Measurements from ENCODE around the gene ZFAND2B.
A peak's percentile ranks its signal among the peaks of the same experiment; 100 is the strongest.
"Not testable (repeated sequence)": the region's sequence is repeated elsewhere in the genome, so short reads cannot be mapped to it uniquely, and the experiment has no call there.

ZFAND2B gene

DNA sequence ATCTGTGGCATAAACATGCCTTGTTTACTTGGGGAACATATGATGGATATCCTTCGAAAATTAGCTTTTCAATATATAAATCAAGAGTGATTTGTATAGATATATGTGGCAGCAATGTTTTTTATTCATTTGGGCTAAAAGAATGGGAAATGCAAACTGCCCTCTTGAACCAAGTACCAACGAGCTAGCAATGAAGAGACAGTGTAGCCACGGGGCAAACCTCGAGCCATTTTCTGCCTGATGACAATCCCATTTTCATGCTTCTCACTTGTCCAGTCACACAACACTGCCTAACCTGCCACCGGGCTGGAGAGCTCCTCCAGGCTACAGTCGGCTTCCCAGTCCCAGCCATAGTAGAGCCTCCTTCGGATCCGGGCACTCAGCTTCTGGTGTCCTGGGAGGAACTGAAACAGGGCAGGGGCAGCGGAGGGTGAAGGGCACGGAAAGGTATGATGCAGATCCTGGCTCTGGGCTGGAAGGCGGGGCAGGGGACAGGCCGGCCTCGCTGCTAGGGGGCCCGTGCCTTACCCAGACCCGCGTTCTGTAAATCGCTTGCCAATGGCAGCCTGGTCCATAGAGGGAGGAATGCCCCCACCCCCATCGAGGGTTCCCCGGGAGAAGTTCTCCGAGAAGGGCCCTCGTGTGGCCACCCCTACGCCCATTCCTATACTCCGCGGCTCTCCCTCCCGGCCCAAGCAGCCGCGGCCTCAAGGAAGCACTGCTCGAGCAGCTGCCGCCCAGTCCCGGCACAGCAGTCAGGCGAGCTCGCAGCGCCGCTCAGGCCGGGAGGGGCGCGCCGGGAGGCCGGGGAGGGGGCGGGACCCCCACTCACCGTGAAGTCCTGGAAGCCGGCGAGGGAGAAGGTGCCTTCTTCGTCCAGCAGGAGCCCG, 30.4 kb upstream of the ZFAND2B start:
- DNase-seq (ENCODE audit: insufficient read length, low spot score) (peak; percentile 38), FAIRE-seq (peak; percentile 85)

DNA sequence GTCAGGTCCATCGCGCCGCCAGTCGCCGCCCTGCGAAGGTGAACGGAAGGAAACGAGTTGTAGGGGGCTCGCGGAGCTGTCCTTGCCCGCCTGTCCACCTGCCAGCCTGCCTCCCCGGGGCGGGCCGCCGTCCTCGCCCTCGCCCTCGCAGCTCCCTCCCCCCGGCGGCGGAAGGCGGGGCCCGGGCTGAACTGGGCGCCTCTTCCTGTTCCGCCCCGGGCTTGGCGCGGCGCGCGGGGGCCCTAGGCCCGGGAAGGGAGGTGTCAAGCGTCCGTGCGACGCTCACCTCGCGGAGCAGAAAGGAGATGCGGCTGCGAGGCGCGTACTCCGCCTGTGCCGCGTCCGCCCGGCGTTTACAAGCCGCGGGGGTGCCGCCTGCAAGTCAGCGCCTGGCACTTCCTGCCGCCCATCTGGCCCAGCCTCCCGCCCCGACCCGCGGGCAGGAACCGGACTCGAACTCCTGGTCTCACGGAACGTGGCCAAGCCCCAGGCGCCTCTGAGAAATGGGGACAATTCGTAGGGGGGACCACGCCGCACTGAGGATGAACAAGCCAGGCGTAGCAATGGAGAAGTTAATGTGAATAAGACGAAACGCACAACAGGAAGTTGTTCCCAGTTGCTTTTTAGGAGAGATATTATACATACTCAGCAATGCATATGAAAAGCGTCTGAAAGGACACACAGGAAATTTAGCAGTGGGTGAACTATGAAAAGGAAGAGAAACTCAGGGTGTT, 29.6 kb upstream of the ZFAND2B start, which contains the start of gene CNPPD1:
Gene CNPPD1, minus strand, starts transcription at position 108 of the 734 bp plus-strand sequence. Its CDS starts 97 bp downstream, at position 11.
- DNase-seq (ENCODE audit: insufficient read length, low spot score), result peak; percentile 73
- peak; percentile 38 for FAIRE-seq

DNA sequence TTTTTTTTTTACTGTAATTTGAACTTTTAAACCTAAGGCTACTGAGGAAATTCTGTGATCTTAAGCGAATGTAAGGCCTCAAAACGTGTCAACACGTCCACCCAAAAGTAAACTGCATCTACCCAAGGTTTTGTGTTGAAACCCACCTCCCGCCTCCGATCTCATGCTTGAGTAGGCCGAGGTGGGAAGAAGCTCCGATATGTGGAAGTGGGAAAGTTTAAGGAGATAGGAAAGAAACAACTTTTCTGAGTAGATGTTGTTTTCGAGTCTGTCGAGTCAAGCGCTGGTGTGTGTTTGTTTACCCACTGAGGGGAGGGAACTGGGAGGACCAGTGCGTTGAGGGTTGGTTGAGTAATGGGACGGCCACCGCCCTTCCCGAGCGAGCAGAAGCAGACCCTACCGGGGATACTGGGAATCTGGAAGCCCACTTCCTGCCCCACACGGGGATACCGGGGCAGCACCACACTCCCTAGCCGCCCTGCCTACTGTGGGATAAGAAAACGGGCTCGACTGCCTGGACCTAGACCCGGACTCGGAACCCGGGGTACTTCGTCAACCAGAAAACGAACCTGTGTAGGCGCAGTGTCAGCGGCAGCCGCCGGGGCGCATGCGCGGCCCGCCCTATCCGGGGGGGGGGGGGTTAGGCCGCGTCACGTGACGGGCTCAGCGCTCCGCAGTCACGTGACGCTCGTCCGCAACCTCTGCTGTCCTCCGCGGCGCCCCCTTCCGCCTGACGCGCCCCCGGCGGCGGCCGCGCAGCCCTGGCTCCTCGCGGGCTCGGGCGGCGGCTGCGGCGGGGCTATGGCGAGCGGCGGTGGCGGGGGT, 28.8 kb upstream of the ZFAND2B start, which contains the start of gene RETREG2:
Gene RETREG2, plus strand, starts transcription at position 724 of the 825 bp plus-strand sequence. Its CDS starts 78 bp downstream, at position 802.
- FAIRE-seq, result peak; percentile 95
- DNase-seq (ENCODE audit: insufficient read length, low spot score), result peak; percentile 96

DNA sequence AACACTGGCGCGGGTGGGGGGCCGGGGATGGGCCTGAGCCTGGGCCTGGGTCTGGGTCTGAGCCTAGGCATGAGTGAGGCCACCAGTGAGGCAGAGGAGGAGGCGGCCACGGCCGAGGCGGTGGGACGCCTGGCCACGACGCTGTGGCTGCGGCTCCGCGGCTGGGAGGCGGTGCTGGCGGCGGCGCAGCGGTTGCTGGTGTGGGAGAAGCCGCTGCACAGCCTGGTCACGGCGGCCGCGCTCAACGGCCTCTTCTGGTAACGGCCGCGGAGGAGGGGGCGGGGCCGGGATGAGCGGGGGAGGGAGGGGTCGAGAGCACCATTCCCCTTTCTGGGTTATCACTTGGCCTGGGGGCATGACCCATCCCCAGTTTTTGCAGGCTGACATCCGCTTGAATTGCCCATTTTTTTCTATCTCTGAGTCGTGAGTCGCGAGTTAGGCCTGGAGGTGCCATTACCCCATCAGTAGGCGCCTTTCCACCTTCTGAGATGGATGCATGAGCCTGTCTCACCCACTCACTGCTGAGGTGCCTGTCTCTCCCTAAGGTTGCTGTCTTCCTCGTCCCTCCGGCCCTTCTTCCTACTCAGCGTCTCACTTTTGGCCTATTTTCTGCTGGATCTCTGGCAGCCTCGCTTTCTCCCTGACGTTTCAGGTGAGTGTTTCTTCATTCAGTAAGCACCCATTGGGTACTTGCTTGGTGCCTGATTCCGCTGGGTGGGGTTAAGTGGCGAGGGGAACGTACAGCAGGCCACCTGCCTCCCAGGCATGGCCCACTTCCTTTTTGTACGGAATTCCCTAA, 28.0 kb upstream of the ZFAND2B start:
- no peak for DNase-seq (ENCODE audit: insufficient read length, low spot score)
- FAIRE-seq, result no peak

DNA sequence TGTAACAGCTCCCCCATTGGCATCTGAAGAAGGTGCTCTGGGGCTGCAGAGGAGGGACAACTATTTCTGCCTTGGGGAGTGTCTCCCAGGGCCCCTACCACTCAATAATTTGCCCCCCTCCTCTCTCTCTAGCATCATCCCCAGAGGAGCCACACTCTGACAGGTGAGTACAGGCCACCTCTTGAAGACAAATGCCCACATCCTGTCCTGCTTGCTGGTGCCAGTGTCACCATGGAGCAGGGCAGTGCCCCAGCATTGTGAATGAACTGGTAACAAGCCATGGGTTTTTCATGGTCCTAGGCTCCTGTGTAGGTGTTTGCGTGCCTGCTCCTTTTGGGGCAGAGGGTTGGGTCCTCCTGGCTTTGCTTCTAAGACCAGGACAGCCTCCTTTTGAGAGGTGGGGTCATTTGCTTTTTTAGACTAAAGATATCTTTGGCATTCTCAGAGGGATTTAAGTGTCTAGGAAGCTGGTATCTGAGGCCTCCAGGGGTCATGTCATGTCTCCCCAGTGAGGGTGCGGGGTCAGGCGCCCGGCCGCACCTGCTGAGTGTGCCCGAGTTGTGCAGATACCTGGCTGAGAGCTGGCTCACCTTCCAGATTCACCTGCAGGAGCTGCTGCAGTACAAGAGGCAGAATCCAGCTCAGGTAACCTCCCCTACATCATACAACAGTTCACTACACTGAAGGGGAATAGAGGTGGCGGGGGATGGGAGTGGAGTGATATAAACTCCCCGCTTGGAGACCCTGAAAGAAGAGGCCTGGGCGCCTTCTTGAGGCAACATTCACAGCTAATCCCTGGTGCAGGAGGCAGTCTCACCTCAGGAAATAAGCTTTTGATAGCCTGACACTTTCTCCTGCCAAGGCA, 26.7 kb upstream of the ZFAND2B start:
- DNase-seq (ENCODE audit: insufficient read length, low spot score), result no peak
- no peak for FAIRE-seq

DNA sequence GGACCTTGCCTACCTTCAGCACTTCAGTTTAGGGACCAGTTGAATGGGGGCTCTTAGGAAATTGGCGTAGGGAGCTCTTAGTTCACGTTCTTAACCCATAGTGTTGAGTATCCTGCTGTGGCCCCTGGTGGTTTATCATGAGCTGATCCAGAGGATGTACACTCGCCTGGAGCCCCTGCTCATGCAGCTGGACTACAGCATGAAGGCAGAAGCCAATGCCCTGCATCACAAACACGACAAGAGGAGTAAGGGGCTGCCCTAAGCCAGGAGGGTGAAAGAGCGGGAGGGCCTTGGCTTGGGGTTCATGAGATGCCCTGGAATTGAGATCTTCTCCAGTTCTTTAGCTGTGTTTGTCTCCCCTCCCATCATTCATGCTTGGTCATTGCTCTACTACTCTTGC, 25.6 kb upstream of the ZFAND2B start:
- FAIRE-seq (no peak), DNase-seq (ENCODE audit: insufficient read length, low spot score) (no peak)

DNA sequence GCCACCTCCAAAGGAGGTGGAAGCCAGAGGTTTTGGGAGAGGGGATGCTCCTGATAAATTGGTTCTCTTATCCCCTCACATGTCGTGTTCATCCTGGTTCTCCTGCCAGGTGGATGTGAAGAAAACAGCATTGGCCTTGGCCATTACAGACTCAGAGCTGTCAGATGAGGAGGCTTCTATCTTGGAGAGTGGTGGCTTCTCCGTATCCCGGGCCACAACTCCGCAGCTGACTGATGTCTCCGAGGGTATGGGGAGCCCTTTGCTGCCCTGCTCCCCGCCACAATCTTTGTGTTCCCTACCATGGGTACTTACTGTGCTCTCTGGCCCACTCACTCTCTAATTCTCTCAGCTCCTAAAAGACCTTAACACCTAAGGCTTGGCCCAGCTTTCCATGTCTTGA, 25.1 kb upstream of the ZFAND2B start:
- no peak for FAIRE-seq
- DNase-seq (ENCODE audit: insufficient read length, low spot score), result no peak

DNA sequence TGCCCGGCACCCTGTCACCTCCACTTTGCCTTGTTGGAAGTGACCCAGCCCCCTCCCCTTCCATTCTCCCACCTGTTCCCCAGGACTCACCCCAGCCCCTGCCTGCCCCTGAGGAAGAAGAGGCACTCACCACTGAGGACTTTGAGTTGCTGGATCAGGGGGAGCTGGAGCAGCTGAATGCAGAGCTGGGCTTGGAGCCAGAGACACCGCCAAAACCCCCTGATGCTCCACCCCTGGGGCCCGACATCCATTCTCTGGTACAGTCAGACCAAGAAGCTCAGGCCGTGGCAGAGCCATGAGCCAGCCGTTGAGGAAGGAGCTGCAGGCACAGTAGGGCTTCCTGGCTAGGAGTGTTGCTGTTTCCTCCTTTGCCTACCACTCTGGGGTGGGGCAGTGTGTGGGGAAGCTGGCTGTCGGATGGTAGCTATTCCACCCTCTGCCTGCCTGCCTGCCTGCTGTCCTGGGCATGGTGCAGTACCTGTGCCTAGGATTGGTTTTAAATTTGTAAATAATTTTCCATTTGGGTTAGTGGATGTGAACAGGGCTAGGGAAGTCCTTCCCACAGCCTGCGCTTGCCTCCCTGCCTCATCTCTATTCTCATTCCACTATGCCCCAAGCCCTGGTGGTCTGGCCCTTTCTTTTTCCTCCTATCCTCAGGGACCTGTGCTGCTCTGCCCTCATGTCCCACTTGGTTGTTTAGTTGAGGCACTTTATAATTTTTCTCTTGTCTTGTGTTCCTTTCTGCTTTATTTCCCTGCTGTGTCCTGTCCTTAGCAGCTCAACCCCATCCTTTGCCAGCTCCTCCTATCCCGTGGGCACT, 24.0 kb upstream of the ZFAND2B start:
- DNase-seq (ENCODE audit: insufficient read length, low spot score) (no peak), FAIRE-seq (no peak)

DNA sequence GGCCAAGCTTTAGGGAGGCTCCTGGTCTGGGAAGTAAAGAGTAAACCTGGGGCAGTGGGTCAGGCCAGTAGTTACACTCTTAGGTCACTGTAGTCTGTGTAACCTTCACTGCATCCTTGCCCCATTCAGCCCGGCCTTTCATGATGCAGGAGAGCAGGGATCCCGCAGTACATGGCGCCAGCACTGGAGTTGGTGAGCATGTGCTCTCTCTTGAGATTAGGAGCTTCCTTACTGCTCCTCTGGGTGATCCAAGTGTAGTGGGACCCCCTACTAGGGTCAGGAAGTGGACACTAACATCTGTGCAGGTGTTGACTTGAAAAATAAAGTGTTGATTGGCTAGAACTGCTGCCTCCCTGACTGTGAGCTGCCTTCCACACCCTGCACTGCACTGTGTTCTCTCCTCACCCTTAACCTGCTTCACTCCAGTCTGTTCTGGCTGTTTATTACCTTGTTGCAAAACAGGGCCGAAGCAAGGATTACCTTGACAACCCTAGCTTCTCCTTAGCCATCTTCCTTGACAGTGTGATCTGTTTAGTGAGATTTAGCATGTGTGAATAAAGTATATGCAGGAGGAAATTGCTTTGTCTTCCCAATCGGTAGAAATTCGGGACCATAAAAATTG, 23.3 kb upstream of the ZFAND2B start:
- DNase-seq (ENCODE audit: insufficient read length, low spot score) (no peak), FAIRE-seq (no peak)

DNA sequence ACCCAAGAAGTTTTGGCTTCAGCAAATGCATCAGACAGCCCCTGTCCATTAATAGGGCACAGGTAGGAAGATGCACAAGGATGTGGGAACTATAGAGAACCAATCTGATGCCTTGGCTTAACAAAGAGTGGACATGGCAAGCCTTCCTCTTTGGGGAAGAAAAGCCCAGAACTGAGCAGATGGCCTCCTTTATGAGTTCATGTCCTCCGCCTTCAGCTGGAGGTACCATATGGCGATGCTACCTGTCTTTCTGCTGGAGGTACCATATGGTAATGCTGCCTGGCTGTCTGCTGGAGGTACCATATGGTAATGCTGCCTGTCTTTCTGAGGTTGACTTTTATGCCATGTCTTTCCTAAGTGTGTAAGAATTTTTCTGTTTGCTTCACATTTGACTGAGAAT, 22.5 kb upstream of the ZFAND2B start:
- no peak for FAIRE-seq
- no peak for DNase-seq (ENCODE audit: insufficient read length, low spot score)

DNA sequence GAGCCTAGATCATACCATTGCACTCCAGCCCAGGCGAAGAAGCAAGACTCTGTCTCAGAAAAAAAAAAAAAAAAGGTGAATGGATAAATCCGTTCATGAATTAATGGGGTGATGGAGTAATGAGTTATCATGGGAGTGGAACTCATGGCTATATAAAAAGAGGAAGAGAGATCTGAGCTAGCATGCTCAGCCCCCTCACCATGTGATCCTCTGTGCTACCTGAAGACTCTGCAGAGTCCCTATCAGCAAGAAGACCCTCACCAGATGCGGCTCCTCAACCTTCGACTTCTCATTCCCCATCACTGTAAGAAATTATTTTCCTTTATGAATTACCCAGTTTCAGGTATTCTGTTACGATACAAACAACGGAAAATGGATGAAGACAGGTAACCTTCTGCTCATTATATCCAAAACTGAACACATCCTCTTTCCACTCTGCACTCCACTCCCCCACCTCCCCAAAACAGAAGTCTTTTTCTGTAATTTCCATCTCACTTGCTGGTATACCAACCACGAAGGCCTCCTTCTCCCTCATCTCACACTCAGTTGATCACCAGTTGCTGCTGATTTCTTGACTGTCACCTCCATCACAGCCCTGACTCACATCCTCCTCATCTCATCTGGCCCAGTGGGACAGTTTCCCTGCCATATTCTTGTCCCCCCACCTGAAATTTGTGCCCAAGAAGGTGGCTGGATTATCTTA, 19.7 kb upstream of the ZFAND2B start:
- no peak for FAIRE-seq
- DNase-seq (ENCODE audit: insufficient read length, low spot score), result no peak

DNA sequence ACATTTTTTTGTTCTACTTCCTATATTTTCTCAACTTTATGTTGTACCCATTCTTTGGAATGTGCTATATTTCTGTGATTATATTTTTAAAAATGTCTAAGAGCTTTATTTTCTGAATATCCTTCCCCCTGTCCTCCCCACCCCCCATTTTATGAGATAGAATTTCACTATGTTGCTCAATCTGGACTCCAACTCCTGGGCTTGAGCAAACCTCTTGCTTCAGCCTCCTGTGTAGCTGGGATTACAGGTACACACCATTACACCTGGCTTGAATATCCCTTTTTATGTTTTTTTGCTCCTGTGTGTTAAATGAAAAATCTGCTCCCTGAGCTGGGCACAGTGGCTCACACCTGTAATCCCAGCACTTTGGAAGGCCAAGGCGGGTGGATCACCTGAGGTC, 9.2 kb upstream of the ZFAND2B start:
- FAIRE-seq (no peak), DNase-seq (ENCODE audit: insufficient read length, low spot score) (no peak)

DNA sequence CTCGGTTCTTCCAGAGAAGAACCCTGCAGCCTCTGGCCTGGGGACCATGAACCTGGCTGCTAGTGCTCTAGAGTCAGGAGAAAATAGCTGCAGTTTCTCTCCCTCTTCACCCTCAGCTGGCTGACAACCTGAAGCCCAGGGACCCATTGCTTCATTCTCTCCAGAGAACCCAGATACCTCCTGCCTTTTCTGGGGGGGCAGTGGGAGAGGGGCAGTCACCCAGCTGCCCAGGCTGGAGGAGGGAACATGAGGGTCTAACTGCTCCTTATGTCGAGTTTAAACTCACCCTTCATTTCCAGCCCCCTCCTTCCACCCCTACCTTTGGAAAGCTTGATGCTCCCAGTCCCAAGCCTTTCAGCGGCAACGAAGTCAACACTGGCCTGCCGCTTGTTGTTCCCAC, 7.6 kb upstream of the ZFAND2B start:
- DNase-seq (ENCODE audit: insufficient read length, low spot score) (no peak), FAIRE-seq (no peak)

DNA sequence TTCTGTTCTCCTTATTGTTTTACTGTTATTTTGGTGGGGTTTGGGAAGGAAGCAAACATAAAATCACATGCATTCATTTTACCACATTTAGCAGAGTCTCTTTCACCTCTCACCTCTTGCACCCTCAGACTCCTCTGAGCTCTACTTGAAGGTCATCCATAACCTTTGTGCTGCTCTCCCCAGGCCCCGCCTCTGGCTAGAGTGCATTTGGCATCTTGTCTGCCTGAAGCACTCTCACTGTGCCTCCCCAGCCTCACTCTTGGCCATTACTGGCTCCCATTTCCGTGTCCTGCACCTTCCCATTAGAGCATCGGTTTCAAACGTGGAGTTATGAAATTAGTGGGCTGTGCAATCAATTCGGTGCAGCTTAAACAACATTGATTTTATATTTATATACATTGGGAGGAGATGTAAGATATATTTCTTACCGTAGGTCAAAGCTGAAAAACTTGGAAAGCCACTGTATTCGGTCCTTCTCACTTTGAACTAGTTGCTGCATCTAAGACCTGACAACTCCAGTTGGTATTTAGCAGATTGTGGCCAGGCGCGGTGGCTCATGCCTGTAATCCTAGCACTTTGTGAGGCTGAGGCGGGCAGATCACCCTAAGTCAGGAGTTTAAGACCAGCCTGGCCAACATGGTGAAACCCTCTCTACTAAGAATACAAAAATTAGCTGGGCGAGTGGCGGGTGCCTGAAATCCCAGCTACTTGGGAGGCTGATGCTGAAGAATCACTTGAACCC, 6.9 kb upstream of the ZFAND2B start:
- DNase-seq (ENCODE audit: insufficient read length, low spot score) (no peak), FAIRE-seq (no peak)

DNA sequence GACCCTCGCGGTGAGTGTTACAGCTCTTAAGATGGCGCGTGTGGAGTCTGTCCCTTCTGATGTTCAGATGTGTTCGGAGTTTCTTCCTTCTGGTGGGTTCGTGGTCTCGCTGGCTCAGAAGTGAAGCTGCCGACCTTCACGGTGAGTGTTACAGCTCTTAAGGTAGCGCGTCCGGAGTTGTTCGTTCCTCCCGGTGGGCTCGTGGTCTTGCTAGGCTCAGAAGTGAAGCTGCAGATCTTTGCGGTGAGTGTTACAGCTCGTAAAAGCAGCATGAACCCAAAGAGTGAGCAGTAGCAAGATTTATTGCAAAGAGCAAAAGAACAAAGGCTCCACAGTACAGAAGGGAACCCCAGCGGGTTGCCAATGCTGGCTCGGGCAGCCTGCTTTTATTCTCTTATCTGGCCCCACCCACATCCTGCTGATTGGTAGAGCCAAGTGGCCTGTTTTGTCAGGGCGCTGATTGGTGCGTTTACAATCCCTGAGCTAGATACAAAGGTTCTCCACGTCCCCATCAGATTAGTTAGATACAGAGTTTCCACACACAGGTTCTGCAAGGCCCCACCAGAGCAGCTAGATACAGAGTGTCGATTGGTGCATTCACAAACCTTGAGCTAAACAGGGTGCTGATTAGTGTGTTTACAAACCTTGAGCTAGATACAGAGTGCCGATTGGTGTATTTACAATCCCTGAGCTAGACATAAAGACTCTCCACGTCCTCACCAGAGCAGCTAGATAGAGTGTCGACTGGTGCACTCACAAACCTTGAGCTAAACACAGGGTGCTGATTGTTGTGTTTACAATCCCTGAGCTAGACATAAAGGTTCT, 5.9 kb upstream of the ZFAND2B start:
- not testable (repeated sequence) for FAIRE-seq; DNase-seq (ENCODE audit: insufficient read length, low spot score)

DNA sequence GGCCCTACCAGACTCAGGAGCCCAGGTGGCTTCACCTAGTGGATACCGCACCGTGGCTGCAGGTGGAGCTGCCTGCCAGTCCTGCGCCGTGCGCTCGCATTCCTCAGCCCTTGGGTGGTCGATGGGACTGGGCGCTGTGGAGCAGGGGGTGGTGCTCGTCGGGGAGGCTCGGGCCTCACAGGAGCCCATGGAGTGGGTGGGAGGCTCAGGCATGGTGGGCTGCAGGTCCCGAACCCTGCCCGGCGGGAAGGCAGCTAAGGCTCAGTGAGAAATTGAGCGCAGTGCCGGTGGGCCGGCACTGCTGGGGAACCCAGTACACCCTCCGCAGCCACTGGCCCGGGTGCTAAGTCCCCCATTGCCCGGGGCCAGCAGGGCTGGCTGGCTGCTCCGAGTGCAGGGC, 5.3 kb upstream of the ZFAND2B start:
- DNase-seq (ENCODE audit: insufficient read length, low spot score); FAIRE-seq: not testable (repeated sequence)

Data from HTR-8/SVneo (cell line).